SK-MEL-5 (cell line): ENCODE data around the gene DAZAP1. TPM values are rescaled to one million over a fixed set of nuclear protein-coding genes. Genes with fewer than 3 reads are reported as not detected.

ENCODE experiments used
- DNase-seq: peaks from one replicate; pipeline ENCODE4 v3.0.0-alpha.2; 2016; ENCODE audit warnings: low read depth, low spot score
- in situ Hi-C: cut with HindIII; loops from 2 replicates; pipeline ENCODE4 v1.10.0; 2016; ENCODE audit warnings: low sequenced_read_pairs, high pct_unique_total_duplicates, low pct_unique_long_range_greater_than_20kb
- total RNA-seq: library from RNA; depleted of rRNA; stranded (reverse); fragments of >200 nt; shearing (Covaris generic); gene quantifications from 2 replicates; pipeline ENCODE4 v1.2.3, GENCODE V29; 2014; rRNA removed

DAZAP1 gene
- total RNA-seq, 1 experiment from 2014 or later: 71.7 TPM

DNA sequence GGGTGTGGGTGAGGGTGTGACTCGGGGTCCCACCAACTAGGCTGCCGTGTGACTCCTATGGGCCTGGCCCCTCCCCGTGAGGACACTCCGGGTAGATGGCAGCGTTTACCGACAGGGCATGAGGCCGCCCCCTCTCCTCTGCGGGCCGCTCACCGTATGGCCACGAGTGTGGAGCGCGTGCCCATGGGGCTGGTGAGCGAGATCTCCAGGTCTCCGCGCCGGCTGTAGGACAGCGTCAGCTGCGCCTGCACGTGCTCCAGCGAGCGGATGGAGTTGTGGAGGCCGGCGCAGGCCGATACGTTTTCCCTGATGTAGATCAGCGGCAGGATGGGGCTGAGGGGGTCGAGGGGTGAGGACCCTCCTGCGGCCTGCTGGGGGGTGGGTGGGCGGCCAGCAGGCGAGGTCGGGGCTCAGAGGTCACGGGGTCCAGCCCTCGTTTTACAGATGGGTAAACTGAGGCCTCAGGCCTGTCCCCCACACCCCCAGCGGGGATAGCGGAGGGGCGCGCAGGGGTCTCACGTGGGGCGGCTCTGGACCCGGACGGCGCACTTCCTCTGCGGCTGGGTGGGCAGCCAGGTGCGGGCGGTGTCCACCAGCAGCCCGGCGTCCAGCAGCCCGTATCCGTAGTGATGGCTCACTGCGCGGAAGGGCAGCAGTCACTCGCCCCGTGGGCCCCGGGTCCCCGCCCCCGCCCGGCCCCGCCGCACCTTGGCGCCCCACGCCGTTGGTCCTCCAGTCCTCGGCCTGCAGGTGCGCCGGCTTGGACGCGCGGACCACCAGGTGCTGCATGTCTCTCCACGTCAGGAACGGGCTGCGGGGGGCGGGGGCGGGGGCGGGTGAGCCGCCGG lies 76.0 kb downstream of the DAZAP1 start:
- no peak for DNase-seq
- in situ Hi-C loops: no loop called here

DNA sequence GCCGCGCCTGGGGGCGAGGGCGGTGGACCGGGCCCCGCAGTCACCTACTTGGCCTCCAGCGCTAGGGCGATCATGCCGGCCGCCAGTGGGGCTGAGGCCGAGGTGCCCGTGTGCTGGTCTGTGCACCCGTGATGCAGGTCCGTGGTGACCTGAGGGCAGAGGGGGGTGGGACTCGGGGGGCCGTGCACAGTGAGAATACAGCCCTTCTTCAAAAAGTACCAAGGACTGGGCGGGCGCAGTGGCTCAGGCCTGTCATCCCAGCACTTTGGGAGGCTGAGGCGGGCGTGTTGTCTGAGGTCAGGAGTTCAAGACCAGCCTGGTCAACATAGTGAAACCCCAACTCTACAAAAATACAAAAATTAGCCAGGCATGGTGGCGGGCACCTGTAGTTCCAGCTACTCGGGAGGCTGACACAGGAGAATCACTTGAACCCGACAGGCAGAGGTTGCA lies 76.6 kb downstream of the DAZAP1 start:
- in situ Hi-C loops: no loop called here
- DNase-seq: no peak

Other genes with a start within 250 kb of the DAZAP1 start
- 18.8 and 21.1 TPM in 2 replicates for gene SBNO2, start 233.3 kb upstream of the DAZAP1 start, total RNA-seq
- 44.2 and 47.8 TPM in 2 replicates for gene STK11, start 201.8 kb upstream of the DAZAP1 start, total RNA-seq
- 2.3 and 3.7 TPM in 2 replicates for gene CBARP, start 169.6 kb upstream of the DAZAP1 start, total RNA-seq
- 30.3 and 36.6 TPM in 2 replicates for gene ATP5F1D, start 165.8 kb upstream of the DAZAP1 start, total RNA-seq
- 4.6 and 8.8 TPM in 2 replicates for gene MIDN, start 159.0 kb upstream of the DAZAP1 start, total RNA-seq
- gene CIRBP, start 138.3 kb upstream of the DAZAP1 start, total RNA-seq: 93.9 and 95.0 TPM in 2 replicates
- 81.1 and 89.7 TPM in 2 replicates for gene FAM174C, start 132.1 kb upstream of the DAZAP1 start, total RNA-seq
- 0.37 and 1.5 TPM in 2 replicates for gene EFNA2, start 121.7 kb upstream of the DAZAP1 start, total RNA-seq
- gene NDUFS7, start 23.7 kb upstream of the DAZAP1 start, total RNA-seq: 44.2 and 59.3 TPM in 2 replicates
- 16.4 and 21.6 TPM in 2 replicates for gene GAMT, start 6.0 kb upstream of the DAZAP1 start, total RNA-seq
- 1,300 and 1,363 TPM in 2 replicates for gene RPS15, start 30.8 kb downstream of the DAZAP1 start, total RNA-seq
- 1.8 and 2.0 TPM in 2 replicates for gene APC2, start 42.5 kb downstream of the DAZAP1 start, total RNA-seq
- 18.6 and 20.0 TPM in 2 replicates for gene C19orf25, start 71.6 kb downstream of the DAZAP1 start, total RNA-seq
- 1.9 TPM in 2 replicates for gene PCSK4, start 82.8 kb downstream of the DAZAP1 start, total RNA-seq
- 3.2 and 4.5 TPM in 2 replicates for gene REEP6, start 83.6 kb downstream of the DAZAP1 start, total RNA-seq
- gene ADAMTSL5, start 105.4 kb downstream of the DAZAP1 start, total RNA-seq: 2.8 and 4.4 TPM in 2 replicates
- gene PLK5, start 116.5 kb downstream of the DAZAP1 start, total RNA-seq: not detected in 2 replicates
- 7.9 and 11.6 TPM in 2 replicates for gene MEX3D, start 160.7 kb downstream of the DAZAP1 start, total RNA-seq
- gene MBD3, start 185.3 kb downstream of the DAZAP1 start, total RNA-seq: 76.4 and 84.2 TPM in 2 replicates
- 150 and 162 TPM in 2 replicates for gene UQCR11, start 197.9 kb downstream of the DAZAP1 start, total RNA-seq
- 21.4 and 23.2 TPM in 2 replicates for gene TCF3, start 245.0 kb downstream of the DAZAP1 start, total RNA-seq